GM12864 (cell line): ENCODE results near the gene DNASE1.

Source experiments
- DNase-seq: peaks from one replicate; pipeline ENCODE4 v3.0.0-alpha.2; 2011; ENCODE audit warnings: low read depth
- H3K4me3 ChIP-seq: 2 replicates; pipeline ENCODE4 v1.5.1; 2011; ENCODE audit warnings: mild to moderate bottlenecking, low read depth, low read length, control low read depth
- TF ChIP-seq, protein P1 (sequence below): IDR thresholded peaks from 2 replicates; pipeline ENCODE4 v1.5.1; 2011; ENCODE audit warnings: low read depth, mild to moderate bottlenecking, moderate library complexity, low read length, control low read depth, inconsistent platforms; ENCODE audit errors: missing control alignments

DNASE1 gene

DNA sequence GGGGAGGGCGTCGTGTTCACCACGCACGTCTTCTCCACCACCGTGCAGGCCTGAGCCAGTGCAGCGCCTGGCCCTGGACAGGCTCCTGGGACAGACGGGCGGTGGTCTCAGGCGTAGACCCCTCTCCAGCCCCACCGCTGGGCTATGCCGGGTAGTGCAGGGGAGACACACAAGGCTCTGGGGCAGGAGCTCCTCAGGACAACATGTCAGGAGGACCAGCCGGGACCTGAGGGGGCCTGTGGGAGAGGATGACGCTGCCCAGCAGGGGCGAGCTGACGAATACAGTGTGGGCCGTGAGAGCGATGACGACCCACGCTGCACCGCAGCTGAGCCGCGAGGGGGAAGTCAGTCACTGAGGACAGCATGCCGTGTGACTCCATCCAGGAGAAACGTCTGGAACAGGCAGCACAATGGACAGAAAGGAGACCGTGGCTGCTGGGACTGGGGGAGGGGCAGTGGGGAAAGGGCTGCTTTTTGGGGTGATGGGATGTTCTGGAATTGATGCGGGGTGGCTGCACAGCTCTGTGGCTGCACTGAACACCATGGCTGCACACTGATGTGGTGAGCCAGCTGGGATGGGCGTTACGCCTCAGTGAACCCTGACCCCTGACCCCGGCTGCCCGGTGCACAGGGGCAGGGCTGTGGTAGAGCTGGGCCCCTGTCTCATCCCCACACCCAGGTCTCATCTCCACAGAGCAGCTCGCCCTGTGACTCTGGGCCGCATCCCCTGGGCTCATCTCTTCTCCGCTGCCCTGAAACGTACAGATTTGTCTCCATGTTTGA is 20.2 kb downstream of the DNASE1 start:
- TF ChIP-seq, protein P1, sequence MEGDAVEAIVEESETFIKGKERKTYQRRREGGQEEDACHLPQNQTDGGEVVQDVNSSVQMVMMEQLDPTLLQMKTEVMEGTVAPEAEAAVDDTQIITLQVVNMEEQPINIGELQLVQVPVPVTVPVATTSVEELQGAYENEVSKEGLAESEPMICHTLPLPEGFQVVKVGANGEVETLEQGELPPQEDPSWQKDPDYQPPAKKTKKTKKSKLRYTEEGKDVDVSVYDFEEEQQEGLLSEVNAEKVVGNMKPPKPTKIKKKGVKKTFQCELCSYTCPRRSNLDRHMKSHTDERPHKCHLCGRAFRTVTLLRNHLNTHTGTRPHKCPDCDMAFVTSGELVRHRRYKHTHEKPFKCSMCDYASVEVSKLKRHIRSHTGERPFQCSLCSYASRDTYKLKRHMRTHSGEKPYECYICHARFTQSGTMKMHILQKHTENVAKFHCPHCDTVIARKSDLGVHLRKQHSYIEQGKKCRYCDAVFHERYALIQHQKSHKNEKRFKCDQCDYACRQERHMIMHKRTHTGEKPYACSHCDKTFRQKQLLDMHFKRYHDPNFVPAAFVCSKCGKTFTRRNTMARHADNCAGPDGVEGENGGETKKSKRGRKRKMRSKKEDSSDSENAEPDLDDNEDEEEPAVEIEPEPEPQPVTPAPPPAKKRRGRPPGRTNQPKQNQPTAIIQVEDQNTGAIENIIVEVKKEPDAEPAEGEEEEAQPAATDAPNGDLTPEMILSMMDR = no peak
- no peak for DNase-seq
- no peak overlapping the region for H3K4me3 ChIP-seq

DNA sequence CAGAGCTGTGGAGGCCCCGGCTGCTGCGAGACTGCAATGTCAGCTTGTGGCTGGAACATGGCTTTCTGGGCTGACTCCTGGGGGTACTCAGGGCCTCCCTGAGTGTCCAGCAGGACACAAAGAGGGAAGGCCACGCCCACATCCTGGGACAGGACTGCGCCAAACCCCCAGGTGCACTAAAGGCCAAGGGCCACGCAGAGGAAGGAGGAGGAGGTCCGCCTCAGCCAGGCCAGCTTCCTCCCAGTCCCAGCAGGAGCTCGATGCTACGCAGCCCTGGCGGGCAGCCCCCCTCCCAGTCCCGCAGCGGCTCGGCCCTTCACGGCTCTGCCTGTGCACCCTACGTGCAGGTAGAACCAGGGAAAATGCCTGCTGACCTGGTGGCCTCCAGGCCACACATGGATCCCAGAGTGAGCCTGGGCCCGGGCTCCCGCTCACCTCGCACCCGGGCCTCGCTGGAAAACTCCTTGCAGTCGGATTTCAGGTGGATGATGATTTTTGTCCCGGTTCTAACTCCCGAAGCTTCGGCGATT is 21.2 kb downstream of the DNASE1 start:
- no peak for DNase-seq
- TF ChIP-seq, protein P1 = no peak
- no peak overlapping the region for H3K4me3 ChIP-seq

DNA sequence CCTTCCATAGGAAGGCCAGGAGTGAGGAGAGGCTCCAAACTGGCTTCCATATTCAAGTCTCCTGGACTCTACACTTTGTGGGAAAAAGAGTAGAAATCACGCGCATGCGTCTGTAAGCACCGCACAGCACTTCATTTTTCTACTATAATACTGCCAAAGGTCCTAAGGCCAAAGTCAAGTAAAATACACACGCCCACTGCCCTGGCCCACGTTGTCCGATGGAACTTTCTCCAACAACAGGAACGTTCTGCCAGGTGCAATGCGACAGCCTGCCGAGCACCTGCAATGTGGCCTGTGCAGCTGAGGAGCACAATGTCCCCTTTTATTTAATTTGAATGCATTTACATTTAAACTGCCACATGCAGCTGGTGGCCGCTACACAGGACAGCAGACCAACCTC is 23.5 kb downstream of the DNASE1 start:
- DNase-seq = no peak
- TF ChIP-seq, protein P1 = no peak
- H3K4me3 ChIP-seq = no peak overlapping the region

DNA sequence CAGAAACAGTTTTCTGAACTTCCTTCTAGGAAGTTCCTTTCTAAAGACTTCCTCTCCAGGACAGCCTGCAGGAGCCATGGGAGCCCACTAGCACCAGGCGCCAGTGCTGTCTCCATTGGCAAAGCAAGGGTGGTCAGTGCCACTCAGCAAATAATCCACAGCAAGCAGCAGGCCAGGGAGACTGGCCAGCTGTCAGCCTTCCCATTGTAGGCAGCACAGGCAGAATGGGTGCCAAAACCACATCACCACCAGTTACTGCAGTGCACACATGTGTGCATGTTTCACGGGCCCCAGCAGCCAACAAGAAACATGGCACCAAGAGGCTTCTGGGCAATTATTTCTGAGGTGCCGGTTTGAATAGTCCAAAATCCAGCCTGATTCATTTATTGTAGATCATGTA is 26.7 kb downstream of the DNASE1 start:
- TF ChIP-seq, protein P1 = no peak
- H3K4me3 ChIP-seq = no peak overlapping the region
- no peak for DNase-seq

DNA sequence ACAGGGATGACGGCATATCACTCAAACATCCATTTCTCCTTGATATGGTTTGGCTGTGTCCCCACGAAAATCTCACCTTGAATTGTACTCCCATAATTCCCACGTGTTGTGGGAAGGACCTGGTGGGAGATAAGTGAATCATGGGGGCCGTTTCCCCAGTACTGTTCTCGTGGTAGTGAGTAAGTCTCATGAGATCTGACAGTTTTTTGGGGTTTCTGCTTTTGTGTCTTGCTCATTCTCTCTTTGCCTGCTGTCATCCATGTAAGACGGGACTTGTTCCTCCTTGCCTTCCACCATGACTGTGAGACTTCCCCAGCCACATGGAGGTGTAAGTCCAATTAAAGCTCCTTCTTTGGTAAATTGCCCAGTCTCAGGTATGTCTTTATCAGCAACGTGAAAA is 32.5 kb downstream of the DNASE1 start:
- TF ChIP-seq, protein P1 = no peak
- no peak for DNase-seq
- H3K4me3 ChIP-seq = no peak overlapping the region

DNA sequence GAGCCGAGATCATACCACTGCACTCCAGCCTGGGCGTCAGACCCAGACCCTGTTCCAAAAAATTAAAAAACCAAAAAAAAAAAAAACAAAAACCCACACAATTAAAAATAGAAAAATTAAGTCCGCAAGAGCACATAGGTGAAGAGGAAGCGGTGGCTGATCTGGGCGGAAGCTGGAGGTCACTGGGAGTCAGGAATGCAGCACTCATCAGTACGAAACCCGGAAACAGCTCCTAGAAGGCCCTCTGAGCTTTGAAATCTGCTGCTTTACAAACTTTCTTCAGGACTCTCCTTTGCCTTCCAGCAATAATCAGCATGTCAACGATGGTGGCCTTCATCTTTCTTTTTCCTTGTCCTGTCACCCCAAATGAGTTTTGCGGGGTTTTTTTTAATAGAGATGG is 33.3 kb downstream of the DNASE1 start:
- no peak overlapping the region for H3K4me3 ChIP-seq
- TF ChIP-seq, protein P1 = no peak
- DNase-seq = no peak

DNA sequence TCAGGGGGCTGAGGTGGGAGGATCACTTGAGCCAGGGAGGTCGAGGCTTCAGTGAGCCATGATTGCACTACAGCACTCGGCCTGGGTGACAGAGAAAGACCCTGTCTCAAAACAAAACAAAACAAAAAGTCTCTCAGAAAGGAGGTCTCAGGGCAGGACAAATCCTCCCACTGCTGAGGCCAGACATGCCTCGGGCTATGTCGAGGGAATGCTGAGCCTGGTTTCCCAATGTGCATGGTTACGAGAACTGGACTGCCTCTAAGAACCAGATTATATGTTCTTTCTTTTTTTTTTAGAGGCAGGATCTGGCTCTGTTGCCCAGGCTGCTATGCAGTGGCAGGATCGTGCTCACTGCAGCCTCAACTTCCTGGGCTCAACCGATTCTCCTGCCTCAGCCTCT is 35.2 kb downstream of the DNASE1 start:
- TF ChIP-seq, protein P1 = no peak
- DNase-seq = no peak
- H3K4me3 ChIP-seq = no peak overlapping the region
